ENCODE results near the gene SLC8A1. TPM values are rescaled to one million over a fixed set of nuclear protein-coding genes. Genes with fewer than 3 reads are reported as not detected.

SLC8A1 gene
- total RNA-seq, 1 experiment from 2014 or later: 1.7 TPM

- no peak overlapping the region for H4K91ac ChIP-seq (ENCODE audit: insufficient read length, low read depth, low read length)
- WGBS (ENCODE audit: extremely low coverage, insufficient read length, low lambda C conversion rate): no CpG with 5 or more reads among the region's 9 CpGs
- TF ChIP-seq, protein P1, sequence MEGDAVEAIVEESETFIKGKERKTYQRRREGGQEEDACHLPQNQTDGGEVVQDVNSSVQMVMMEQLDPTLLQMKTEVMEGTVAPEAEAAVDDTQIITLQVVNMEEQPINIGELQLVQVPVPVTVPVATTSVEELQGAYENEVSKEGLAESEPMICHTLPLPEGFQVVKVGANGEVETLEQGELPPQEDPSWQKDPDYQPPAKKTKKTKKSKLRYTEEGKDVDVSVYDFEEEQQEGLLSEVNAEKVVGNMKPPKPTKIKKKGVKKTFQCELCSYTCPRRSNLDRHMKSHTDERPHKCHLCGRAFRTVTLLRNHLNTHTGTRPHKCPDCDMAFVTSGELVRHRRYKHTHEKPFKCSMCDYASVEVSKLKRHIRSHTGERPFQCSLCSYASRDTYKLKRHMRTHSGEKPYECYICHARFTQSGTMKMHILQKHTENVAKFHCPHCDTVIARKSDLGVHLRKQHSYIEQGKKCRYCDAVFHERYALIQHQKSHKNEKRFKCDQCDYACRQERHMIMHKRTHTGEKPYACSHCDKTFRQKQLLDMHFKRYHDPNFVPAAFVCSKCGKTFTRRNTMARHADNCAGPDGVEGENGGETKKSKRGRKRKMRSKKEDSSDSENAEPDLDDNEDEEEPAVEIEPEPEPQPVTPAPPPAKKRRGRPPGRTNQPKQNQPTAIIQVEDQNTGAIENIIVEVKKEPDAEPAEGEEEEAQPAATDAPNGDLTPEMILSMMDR (conservative IDR thresholded peaks at IDR 0.05): no peak
- no peak overlapping the region for H2BK5ac ChIP-seq (ENCODE audit: insufficient read length, low read length)
- no peak overlapping the region for H4K8ac ChIP-seq (replicated peaks; ENCODE audit: insufficient read length, low read depth, low read length)
- no peaks in the 10 kb centered on the region for H3K4me1 ChIP-seq (ENCODE audit: insufficient read depth, low read length)
- Mint-ChIP-seq H3K9me3 (no peaks in the 10 kb centered on the region), H3K36me3 (ENCODE audit: insufficient read depth in 1 of 3, low read depth in 3 of 3) (peaks cover 0 to 1% (median 0%) of the 10 kb centered on the region in 3 experiments; a peak in 3 of 7 replicates), H3K4me1 (peaks cover 0 to 10% of the 10 kb centered on the region in 2 experiments; a peak in 2 of 4 replicates), H3K27me3 (ENCODE audit: low read depth) (no peaks in the 10 kb centered on the region), H3K27ac (peak overlapping the region in 1 of 3 experiments; percentile 10; a peak in 2 of 7 replicates), H3K4me3 (no peak overlapping the region)
- H3K23me2 ChIP-seq (ENCODE audit: insufficient read length, low read depth, low read length, poor library complexity, severe bottlenecking): no peaks in the 10 kb centered on the region
- no peak overlapping the region for H3K4ac ChIP-seq (ENCODE audit: low read depth, low read length)
- H4K5ac ChIP-seq (ENCODE audit: insufficient read length, low read depth, low read length): no peak overlapping the region
- no peaks in the 10 kb centered on the region for H4K20me1 ChIP-seq (ENCODE audit: control insufficient read depth, insufficient read depth, insufficient read length)
- no peak overlapping the region for H3K4me2 ChIP-seq (ENCODE audit: insufficient read depth, insufficient read length, low read length)
- H3K9ac ChIP-seq (ENCODE audit: extremely low read depth, insufficient read length, low read length): no peak overlapping the region
- no peak overlapping the region for H3K56ac ChIP-seq (ENCODE audit: insufficient read length, low read depth, low read length)
- H3K79me2 ChIP-seq (ENCODE audit: insufficient read depth, low read length): no peaks in the 10 kb centered on the region
- no peaks in the 10 kb centered on the region for H3K27me3 ChIP-seq (ENCODE audit: insufficient read depth, low read length)
- DNase-seq: no peak
- no peaks in the 10 kb centered on the region for H3K79me1 ChIP-seq (ENCODE audit: insufficient read depth, low read depth, low read length, poor library complexity, severe bottlenecking)
- no peak overlapping the region for H3K27ac ChIP-seq (ENCODE audit: insufficient read length, low read depth, low read length)
- no peak overlapping the region for H2BK120ac ChIP-seq (ENCODE audit: low read depth, low read length, poor library complexity, severe bottlenecking)
- no peak overlapping the region for H3K23ac ChIP-seq (ENCODE audit: insufficient read length, low read depth, low read length)
- no peak overlapping the region for H2BK15ac ChIP-seq (ENCODE audit: low read depth, low read length)
- H2AK5ac ChIP-seq (ENCODE audit: insufficient read length, low read length): no peak overlapping the region
- no peaks in the 10 kb centered on the region for H3K9me3 ChIP-seq (ENCODE audit: control insufficient read depth, low read depth, low read length)
- no peak overlapping the region for H3K18ac ChIP-seq (ENCODE audit: insufficient read length, low read depth, low read length)
- no peak overlapping the region for H3K14ac ChIP-seq (ENCODE audit: insufficient read depth, low read length)
- H2BK20ac ChIP-seq (ENCODE audit: low read depth, low read length, poor library complexity, severe bottlenecking): no peak overlapping the region
- no peak overlapping the region for H2AFZ ChIP-seq (ENCODE audit: low read length)
- H3T11ph ChIP-seq (ENCODE audit: low read length): no peak overlapping the region
- no peak overlapping the region for H2BK12ac ChIP-seq (ENCODE audit: insufficient read length, low read depth, low read length)
These were observed 287.0 kb downstream of the SLC8A1 start for GRCh38 chr2:40164736-40165508.

Data from H9 (cell line).